ENCODE results near the gene BBIP1.
"Not testable (repeated sequence)": the region's sequence is repeated elsewhere in the genome, so short reads cannot be mapped to it uniquely, and the experiment has no call there.

The BBIP1 gene

GRCh38 chr10:110919971-110920881 is 1.2 kb upstream of the BBIP1 start:
- peak; percentile 52 for DNase-seq

- DNase-seq, result no peak
Measured at GRCh38 chr10:110919349-110919931, 460 bp upstream of the BBIP1 start, which contains the start of gene SHOC2. Gene SHOC2 (plus strand): TSS chr10:110919604. CDS start chr10:110964359, 44,755 bp downstream.

- peak; percentile 97 for DNase-seq
Measured at GRCh38 chr10:110918269-110918642, 724 bp downstream of the BBIP1 start.

GRCh38 chr10:110916554-110917346 is 2.2 kb downstream of the BBIP1 start:
- DNase-seq, result peak; percentile 95

DNA sequence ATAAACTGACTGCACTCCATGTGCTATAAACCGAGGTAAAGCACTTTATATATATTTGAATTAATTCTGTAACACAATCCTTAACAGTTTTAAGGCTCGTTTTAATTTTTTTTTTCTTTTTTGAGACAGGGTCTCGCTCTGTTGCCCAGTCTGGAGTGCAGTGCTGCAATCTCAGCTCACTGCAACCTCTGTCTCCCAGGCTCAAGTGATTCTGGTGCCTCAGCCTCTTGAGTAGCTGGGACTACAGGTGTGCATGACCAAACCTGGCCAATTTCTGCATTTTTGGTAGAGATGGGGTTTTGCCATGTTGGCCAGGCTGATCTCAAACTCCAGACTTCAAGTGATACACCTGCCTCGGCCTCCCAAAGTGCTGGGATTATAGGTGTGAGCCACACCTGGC is 3.4 kb downstream of the BBIP1 start:
- DNase-seq, result not testable (repeated sequence)

DNA sequence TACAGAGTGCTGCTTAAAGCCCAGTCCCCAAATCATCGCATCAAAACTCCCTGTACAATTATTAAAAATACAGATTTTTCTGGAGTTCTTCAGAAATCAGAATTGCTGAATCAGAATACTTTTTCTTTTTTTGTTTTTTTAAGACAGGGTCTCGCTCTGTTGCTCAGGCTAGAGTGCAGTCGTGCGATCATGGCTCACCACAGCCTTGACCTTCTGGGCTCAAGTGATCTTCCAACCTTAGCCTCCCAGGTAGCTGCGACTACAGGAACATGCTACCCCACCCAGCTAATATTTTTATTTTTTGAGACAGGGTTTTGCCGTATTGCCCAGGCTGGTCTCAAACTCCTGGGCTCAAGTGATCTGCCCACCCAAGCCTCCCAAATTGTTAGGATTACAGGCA is 3.9 kb downstream of the BBIP1 start:
- no peak for DNase-seq

- DNase-seq, result no peak
Measured at GRCh38 chr10:110914431-110914830, 4.5 kb downstream of the BBIP1 start.

- DNase-seq, result peak; percentile 86
Measured at GRCh38 chr10:110912374-110912773, 6.6 kb downstream of the BBIP1 start.

DNA sequence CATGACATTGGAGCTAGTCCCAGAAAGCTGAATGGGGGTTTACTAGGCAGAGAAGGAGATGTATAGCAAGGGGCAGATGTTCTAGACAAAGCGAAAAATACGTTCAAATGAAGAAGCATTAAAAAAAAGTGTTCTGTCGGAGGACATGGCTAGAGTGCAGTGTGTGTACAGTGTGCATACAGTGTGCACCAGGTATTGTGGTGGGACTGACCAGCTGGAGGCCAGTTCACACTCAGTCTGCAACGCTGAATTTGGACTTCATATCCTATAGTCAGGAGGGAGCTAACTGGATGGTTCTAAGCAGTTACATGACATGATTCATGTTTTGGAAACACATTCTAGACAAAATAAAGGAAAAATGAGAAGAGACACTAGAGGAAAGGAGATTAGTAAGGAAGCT is 8.8 kb downstream of the BBIP1 start:
- no peak for DNase-seq

DNA sequence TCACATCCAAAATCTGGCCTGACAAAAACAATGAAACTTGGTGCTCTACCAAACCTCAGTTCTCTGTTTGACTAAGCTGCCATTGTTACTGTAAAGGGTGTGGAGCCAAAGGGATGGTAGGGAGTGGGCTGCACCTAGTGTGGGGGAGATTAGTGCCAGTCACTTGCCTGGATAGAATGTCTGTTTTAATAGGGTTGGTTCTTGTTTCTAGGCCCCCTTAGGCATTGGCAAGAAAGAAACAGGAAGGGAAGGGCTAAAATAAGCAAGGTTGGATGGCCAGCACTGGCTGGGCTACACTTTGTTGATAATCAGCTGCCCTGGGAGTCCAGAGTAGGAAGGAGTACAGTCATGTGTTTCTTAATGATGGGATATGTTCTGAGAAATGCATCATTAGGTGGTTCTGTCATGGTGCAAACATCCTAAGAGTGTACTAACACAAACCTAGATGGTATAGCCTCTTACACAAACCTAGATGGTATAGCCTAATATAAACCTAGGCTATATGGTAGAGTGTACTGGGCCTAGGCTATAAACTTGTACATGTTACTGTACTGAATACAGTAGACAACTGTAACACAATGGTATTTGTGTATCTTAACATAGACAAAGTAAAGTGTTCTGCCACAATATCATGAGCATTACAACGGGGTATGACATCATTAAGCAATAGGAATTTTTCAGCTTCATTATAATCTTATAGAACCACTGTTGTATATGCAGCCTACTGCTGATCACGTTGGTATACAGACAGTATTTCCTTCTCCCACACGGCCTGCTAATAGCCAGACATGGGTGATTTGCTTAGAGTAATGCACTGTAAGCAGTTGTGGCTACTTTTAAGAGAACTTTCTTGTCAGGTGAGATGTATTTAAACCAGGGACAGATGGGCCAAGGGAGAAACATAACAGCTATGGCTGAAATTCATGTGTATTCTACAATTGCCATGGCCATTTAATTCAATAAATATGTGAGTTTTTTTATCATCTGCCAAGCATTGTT is 15.4 kb downstream of the BBIP1 start:
- no peak for DNase-seq

DNA sequence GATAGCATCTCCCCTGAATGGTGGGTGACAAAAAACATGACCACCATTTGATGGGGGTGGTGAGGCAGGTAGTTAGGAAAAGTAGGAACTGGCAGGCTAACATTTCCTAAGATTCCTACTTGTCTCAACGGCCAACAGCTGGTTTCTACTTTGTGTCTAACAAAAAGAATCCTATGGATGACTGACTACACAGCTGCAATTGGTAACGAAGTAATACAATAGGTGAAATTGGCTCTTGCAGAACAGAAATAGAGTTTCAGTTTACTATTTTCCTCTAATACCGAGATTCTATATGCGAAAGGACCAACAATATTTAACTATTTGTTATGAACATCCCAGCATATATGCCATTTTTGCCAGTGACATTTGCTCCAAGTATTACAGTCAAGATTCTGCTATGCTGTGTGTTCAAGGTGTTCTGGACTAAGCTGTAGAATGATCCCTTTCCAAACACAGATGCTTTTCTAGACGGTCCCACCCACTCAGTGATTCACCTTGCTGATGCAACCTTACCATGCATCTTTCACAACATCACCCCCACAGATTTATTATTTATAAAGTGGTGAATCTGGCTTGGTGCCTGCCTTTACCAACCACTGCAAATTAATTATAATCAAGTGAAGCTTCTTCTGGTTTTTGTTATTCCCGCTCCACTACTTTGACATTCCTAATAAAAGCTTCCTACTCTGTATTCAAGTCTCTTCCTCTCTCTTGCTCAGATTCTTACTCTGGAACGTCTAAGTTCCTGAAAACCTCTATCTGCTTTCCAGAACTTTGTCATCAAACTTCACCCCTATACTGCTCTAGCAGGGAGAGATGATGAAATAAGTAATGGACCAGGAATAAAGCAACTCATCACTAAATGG is 16.8 kb downstream of the BBIP1 start:
- DNase-seq, result peak; percentile 64

- DNase-seq, result no peak
Measured at GRCh38 chr10:110900983-110901382, 18.0 kb downstream of the BBIP1 start.

DNA sequence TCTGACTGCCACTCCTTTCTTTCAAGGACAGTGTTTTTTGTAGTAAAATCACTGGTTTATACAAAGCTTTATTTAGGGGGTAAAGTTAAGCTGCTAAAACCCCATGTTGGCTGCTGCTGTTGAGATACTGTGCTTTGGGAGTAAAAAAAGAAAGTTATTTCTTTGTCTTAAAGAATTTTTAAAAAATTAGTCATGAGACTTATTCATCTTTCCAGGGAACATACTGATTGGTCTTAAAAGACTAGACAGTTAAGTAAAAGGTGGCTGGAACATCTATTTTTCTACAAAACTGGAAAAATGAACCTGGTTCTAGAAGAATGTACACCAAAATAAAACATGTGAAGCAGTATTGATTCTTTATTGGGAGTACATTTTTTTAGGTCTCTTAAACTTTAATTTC is 20.6 kb downstream of the BBIP1 start:
- no peak for DNase-seq

DNA sequence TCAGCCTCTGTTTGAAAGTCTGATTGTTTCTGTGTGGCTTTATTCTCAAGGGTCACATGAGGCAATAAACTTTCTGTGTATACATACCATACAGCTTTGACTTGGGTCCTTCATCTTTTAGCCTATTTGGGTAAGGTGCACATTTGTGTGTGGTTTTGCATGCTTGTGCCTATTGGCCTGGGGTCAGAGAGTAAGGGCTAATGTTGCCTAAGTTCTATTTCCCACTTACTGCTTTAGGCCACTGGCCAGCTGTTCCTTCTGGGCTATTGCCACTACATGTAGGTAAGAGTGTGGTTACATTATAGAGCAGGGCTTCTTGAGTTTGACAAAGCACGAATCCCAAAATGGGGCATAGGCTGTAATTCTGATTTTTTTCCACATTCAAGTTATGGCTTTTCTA is 21.8 kb downstream of the BBIP1 start:
- DNase-seq, result no peak

DNA sequence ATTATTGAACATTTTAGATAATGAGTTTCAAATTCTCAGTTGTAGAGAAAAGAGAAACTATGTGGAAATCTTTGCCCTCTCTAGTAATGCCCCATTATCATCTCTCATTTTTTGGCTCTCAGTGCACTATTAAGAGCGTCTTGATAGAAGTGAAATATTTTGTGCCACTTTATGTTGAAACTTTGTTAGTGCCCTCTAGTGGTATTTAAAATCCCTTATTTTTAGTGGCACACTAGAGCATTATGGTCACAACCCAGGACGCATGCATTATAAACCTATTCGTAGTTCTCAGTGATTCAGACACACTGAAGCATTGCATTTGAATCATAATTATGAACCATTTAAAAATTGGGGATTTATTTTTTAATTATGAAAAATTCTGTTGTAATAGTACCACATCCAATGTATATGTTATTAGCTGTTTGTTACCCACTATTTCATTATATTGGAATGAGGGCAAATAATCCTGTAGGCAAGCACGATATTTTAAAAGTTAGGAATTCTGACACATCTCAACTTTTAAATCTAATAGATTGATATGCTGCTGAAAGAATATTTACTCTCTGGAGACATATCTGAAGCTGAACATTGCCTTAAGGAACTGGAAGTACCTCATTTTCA is 25.3 kb downstream of the BBIP1 start:
- DNase-seq, result peak; percentile 54

GRCh38 chr10:110892602-110893288 is 26.2 kb downstream of the BBIP1 start:
- no peak for DNase-seq

GRCh38 chr10:110887560-110887959 is 31.4 kb downstream of the BBIP1 start:
- DNase-seq, result no peak

DNA sequence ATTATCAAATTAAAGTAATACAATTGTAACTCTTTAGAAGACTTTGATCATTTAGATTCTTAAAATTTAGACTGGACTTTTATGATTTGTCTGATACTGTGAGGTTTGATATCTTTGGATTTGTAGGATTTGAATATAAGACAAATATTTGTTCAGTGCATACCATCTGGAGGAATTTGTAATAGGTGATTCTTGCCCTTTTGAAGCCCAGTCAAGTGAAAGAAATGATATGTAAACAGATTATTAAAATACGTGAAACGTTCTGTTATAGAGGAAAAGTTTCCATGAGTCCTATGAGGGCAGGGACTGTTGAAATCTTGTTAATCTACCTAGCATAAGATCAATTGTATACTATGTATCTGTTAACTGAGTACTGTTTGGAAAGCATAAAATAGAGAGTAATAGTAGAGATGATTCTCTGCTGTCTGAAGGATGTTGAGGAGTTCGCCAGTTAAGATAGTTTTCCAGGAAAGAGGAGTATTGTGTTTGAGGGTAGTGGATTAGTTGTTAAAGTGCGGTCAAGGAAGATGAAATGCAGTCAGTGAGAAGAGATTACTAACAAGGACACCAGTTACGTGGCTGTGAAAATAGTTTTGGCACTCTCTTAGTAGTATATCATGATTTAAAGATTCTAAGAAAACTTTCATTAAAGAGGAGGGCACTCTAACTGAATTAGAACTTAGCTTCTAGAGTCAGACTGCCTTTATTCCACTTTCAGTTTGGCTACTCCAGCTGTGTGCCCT is 32.9 kb downstream of the BBIP1 start:
- no peak for DNase-seq

- DNase-seq, result no peak
Measured at GRCh38 chr10:110883924-110884323, 35.1 kb downstream of the BBIP1 start.
